GM21390 (cell line): ENCODE data around the gene AGXT.

Source experiments
- ATAC-seq: cut with Tn5 transposase; IDR thresholded peaks from one replicate; pipeline ENCODE4 v1.9.1; 2021; ENCODE audit not compliant: unreplicated experiment

AGXT gene

GRCh38 chr2:240896394-240896793, 27.8 kb downstream of the AGXT start:
- no peak for ATAC-seq

GRCh38 chr2:240896871-240897692, 28.5 kb downstream of the AGXT start:
- no peak for ATAC-seq

GRCh38 chr2:240898108-240898730, 29.6 kb downstream of the AGXT start:
- no peak for ATAC-seq

- ATAC-seq: no peak
Measured at GRCh38 chr2:240898731-240899467, 30.3 kb downstream of the AGXT start.

- no peak for ATAC-seq
Measured at GRCh38 chr2:240899468-240899865, 30.8 kb downstream of the AGXT start.

GRCh38 chr2:240900141-240900860, 31.7 kb downstream of the AGXT start:
- no peak for ATAC-seq

- ATAC-seq: no peak
Measured at GRCh38 chr2:240901986-240902614, 33.5 kb downstream of the AGXT start.

- no peak for ATAC-seq
Measured at GRCh38 chr2:240902615-240903041, 34.0 kb downstream of the AGXT start.

- ATAC-seq: no peak
Measured at GRCh38 chr2:240903191-240904060, 34.8 kb downstream of the AGXT start.

GRCh38 chr2:240904216-240905175, 35.9 kb downstream of the AGXT start:
- ATAC-seq: no peak

- ATAC-seq: no peak
Measured at GRCh38 chr2:240905176-240905781, 36.7 kb downstream of the AGXT start.

- no peak for ATAC-seq
Measured at GRCh38 chr2:240906141-240906910, 37.7 kb downstream of the AGXT start, which contains the start of gene CROCC2. Gene CROCC2, plus strand, starts transcription at chr2:240906336. Its CDS starts 178 bp downstream, at chr2:240906514.

GRCh38 chr2:240906911-240907590, 38.4 kb downstream of the AGXT start:
- ATAC-seq: no peak

GRCh38 chr2:240909216-240909974, 40.8 kb downstream of the AGXT start:
- no peak for ATAC-seq

- ATAC-seq: no peak
Measured at GRCh38 chr2:240911641-240912265, 43.1 kb downstream of the AGXT start.
